ENCODE data around the gene XPO4. TPM values are rescaled to one million over a fixed set of nuclear protein-coding genes. Genes with fewer than 3 reads are reported as not detected.

Gene XPO4
- total RNA-seq, 4 donors from 2014 or later, result 17.1 to 24.9 (median 18.6) TPM

DNA sequence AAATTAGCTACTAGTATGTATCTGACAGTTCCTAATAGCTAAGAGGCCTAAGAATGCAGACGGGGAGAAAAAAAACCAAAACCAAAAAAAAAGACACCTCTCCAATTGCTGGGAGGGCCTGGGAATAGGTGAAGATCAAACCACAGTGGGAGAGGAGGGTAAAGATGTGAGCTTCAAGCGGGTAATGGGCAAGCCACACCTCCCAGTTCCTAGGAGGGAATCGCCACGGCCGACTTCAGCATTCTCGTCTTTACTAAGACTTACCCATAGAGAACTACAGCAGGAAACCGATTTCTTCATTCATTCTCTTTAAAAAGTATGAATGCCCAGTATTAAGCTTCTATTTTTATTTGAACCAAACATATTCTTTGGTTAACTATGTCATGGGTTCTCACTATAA, 123.1 kb downstream of the XPO4 start:
- WGBS, 2 donors (ENCODE audit: low coverage in 1 of 2), result 80 to 98% methylated on average over 6 to 7 of the region's 7 CpGs
- TF ChIP-seq POLR2AphosphoS5 (IDR thresholded peaks at IDR 0.05), result no peak
- Histone ChIP-seq H3K36me3 (peaks cover 0 to 35% of the 10 kb centered on the region in 2 donors), H3K27ac (no peak overlapping the region), H3K4me1 (peaks cover 0 to 5% (median 0%) of the 10 kb centered on the region in 3 donors), H3K4me3 (no peak overlapping the region), H3K9me3 (no peaks in the 10 kb centered on the region), H3K27me3 (no peaks in the 10 kb centered on the region)
- ATAC-seq, result no peak

DNA sequence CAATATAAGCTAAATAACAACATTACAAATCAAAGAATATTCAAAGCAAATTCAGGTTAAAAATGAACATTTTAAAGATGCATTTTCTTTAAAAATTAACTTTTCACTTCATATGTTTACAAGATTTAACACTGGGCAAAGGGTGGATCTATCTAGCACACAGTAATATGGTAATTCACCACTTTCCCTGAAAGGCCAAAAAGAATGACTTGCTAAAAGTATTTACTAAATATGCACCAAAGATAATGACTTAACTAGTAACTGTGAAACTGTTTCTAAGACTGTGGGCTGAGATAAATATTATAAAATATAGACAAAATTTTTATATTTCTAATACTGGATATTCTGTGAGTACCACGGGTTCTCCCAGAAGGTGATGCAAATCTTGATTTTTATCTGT, 124.2 kb downstream of the XPO4 start:
- TF ChIP-seq EP300 (IDR thresholded peaks at IDR 0.05) (no peak), POLR2A (IDR thresholded peaks at IDR 0.05) (no peak), POLR2AphosphoS5 (IDR thresholded peaks at IDR 0.05) (no peak)
- TF ChIP-seq, protein P1, sequence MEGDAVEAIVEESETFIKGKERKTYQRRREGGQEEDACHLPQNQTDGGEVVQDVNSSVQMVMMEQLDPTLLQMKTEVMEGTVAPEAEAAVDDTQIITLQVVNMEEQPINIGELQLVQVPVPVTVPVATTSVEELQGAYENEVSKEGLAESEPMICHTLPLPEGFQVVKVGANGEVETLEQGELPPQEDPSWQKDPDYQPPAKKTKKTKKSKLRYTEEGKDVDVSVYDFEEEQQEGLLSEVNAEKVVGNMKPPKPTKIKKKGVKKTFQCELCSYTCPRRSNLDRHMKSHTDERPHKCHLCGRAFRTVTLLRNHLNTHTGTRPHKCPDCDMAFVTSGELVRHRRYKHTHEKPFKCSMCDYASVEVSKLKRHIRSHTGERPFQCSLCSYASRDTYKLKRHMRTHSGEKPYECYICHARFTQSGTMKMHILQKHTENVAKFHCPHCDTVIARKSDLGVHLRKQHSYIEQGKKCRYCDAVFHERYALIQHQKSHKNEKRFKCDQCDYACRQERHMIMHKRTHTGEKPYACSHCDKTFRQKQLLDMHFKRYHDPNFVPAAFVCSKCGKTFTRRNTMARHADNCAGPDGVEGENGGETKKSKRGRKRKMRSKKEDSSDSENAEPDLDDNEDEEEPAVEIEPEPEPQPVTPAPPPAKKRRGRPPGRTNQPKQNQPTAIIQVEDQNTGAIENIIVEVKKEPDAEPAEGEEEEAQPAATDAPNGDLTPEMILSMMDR (IDR thresholded peaks at IDR 0.05), result no peak

DNA sequence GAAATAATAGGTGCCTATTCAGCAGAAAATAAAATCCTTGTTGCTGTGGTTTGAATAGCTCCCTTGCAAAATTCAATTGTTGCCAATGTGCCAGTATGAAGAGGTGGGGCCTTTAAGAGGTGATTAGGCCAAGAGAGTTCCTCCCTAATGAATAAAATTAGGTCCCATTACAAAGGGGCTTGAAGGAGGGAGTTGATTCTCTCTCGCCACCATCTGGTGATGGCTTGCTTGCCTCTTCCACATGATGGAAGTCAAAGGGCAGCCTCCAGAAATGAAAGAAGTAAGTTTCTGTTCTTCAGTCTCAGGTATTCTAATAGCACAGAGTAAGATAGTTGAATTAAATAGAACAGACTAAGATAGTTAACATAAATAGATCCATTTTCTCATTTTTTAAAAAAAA, 125.8 kb downstream of the XPO4 start:
- no peak for TF ChIP-seq EP300 (IDR thresholded peaks at IDR 0.05)
- TF ChIP-seq POLR2A (IDR thresholded peaks at IDR 0.05), result no peak
- TF ChIP-seq POLR2AphosphoS5 (IDR thresholded peaks at IDR 0.05), result no peak
- TF ChIP-seq, protein P1 (IDR thresholded peaks at IDR 0.05), result no peak
- H3K4me3 ChIP-seq, result no peak overlapping the region
- no peaks in the 10 kb centered on the region for H3K27me3 ChIP-seq
- H3K9me3 ChIP-seq, result no peaks in the 10 kb centered on the region
- no peak overlapping the region for H3K27ac ChIP-seq
- no peak for ATAC-seq
- peaks cover 0 to 11% of the 10 kb centered on the region in 2 donors for H3K36me3 ChIP-seq
- WGBS, 2 donors (ENCODE audit: low coverage in 1 of 2), result 100% methylated on average over 1 of the region's 1 CpG; no CpG with 5 or more reads in 1 of the 2 donors
- peaks cover 3 to 20% (median 4%) of the 10 kb centered on the region in 3 donors for H3K4me1 ChIP-seq

More for the DNA sequence above, 124.2 kb downstream of the XPO4 start:
- H3K27ac ChIP-seq, result no peak overlapping the region
- H3K36me3 ChIP-seq, result peaks cover 0 to 24% of the 10 kb centered on the region in 2 donors
- ATAC-seq, result no peak
- H3K4me1 ChIP-seq, result peaks cover 0 to 10% (median 0%) of the 10 kb centered on the region in 3 donors
- 85 to 100% methylated on average over 1 of the region's 1 CpG for WGBS, 2 donors (ENCODE audit: low coverage in 1 of 2)
- no peaks in the 10 kb centered on the region for H3K27me3 ChIP-seq
- H3K9me3 ChIP-seq, result no peaks in the 10 kb centered on the region
- no peak overlapping the region for H3K4me3 ChIP-seq

DNA sequence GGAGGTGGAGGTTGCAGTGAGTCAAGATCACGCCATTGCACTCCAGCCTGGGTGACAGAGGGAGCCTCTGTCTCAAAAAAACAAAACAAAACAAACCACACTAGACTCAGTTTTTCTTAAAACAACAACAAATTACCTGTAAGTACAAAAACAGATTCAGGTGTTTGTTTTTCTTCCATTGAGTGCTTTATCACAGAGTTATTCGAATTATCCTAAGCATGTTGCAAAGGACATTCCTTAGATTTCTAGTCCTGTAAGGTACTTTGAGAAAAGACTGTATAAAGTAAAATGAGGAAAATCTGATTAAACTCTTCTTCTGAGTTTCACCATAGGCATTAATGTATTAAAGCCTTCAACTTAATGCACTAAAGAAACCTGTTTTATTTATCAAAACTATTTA, 126.6 kb downstream of the XPO4 start:
- Histone ChIP-seq H3K36me3 (peaks cover 0 to 12% of the 10 kb centered on the region in 2 donors), H3K27ac (no peak overlapping the region), H3K9me3 (no peaks in the 10 kb centered on the region), H3K4me3 (no peak overlapping the region), H3K4me1 (peaks cover 3 to 20% (median 4%) of the 10 kb centered on the region in 3 donors), H3K27me3 (no peaks in the 10 kb centered on the region)
- 90 to 100% methylated on average over 2 of the region's 2 CpGs for WGBS, 2 donors (ENCODE audit: low coverage in 1 of 2)
- ATAC-seq, result no peak
- TF ChIP-seq EP300 (IDR thresholded peaks at IDR 0.05), result no peak
- no peak for TF ChIP-seq POLR2AphosphoS5 (IDR thresholded peaks at IDR 0.05)
- no peak for TF ChIP-seq POLR2A (IDR thresholded peaks at IDR 0.05)
- TF ChIP-seq, protein P1 (IDR thresholded peaks at IDR 0.05), result no peak

DNA sequence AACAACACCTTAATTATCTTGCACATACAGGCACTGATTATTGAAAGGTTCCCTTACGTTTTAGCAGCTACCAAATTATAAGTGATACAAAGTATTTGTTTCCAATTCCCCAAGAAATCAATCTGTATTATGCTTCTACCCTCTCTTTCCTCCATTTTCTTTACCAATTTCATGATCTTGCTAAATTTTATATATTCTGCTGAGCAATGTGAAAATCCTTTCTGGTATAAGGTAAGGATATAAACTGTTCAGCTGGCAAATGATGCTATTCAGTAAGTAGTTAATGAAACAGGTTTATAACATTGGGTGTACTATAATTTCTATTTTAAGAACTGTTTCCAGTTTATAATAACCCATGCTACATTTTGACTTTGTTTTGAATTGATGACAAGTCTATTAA, 127.8 kb downstream of the XPO4 start:
- Histone ChIP-seq H3K9me3 (no peaks in the 10 kb centered on the region), H3K27me3 (no peaks in the 10 kb centered on the region), H3K36me3 (peaks cover 0 to 19% of the 10 kb centered on the region in 2 donors), H3K4me1 (peaks cover 3 to 20% (median 4%) of the 10 kb centered on the region in 3 donors), H3K4me3 (no peak overlapping the region), H3K27ac (peak overlapping the region in 1 of 4 donors; percentile 88)
- ATAC-seq, result no peak
- whole genome bisulfite sequencing, 2 donors (ENCODE audit: low coverage in 1 of 2), result 78 to 82% methylated on average over 1 of the region's 1 CpG
- TF ChIP-seq, protein P1 (IDR thresholded peaks at IDR 0.05), result no peak
- TF ChIP-seq EP300 (IDR thresholded peaks at IDR 0.05) (no peak), POLR2AphosphoS5 (IDR thresholded peaks at IDR 0.05) (no peak), POLR2A (IDR thresholded peaks at IDR 0.05) (no peak)

Measured in gastroesophageal sphincter (tissue), 4 donors.